Measurements from ENCODE around the gene PYROXD2.

- TF ChIP-seq CTCF (IDR thresholded peaks at IDR 0.05) = no peak
- no peak for TF ChIP-seq REST (IDR thresholded peaks at IDR 0.05; ENCODE audit: insufficient read depth in 1 of 2, low read depth in 2 of 2, low read length in 1 of 2)
- no peak for TF ChIP-seq POLR2AphosphoS5 (IDR thresholded peaks at IDR 0.05; ENCODE audit: low read depth, low read length)
- no peak for TF ChIP-seq TCF7L2 (IDR thresholded peaks at IDR 0.05; ENCODE audit: low read depth, low read length)
- TF ChIP-seq SIN3A (IDR thresholded peaks at IDR 0.05; ENCODE audit: borderline replicate concordance, insufficient read depth, low read depth, low read length) = no peak
Measured at GRCh38 chr10:98430427-98430826, 15.4 kb upstream of the PYROXD2 start.
